IMR-90 (cell line): ENCODE measurements around the gene CUEDC2. TPM values are rescaled to one million over a fixed set of nuclear protein-coding genes. Genes with fewer than 3 reads are reported as not detected.
A peak's percentile ranks its signal among the peaks of the same experiment; 100 is the strongest.

Source experiments
- ATAC-seq: fragments of 200-7000 bp; cut with Tn5 transposase; 2 replicates; pipeline ENCODE4 v1.9.1; 2020; ENCODE audit warnings: low read depth, mild to moderate bottlenecking, moderate library complexity
- BruUV-seq: library from RNA; stranded (reverse); fragments of 400-500 nt; replicated peaks from 2 replicates; lab custom pipeline; 2021; lab: Mats Ljungman, UMichigan
- CTCF ChIA-PET: fragments of 300-600 bp; formaldehyde crosslinking; extraction: SDS; loops from one replicate; lab custom pipeline; 2021; ENCODE audit warnings: antibody characterized with exemption; lab: Yijun Ruan, JAX
- POLR2A ChIA-PET: fragments of 300-600 bp; sonication (Branson Sonifier 250); formaldehyde crosslinking; loops from one replicate; lab custom pipeline; 2022; ENCODE audit warnings: antibody characterized with exemption; ENCODE audit not compliant: unreplicated experiment; lab: Charles Lee
- DNase-seq: peaks from one replicate; pipeline ENCODE4 v3.0.0; 2013
- H2AFZ ChIP-seq: replicated peaks from 2 replicates; pipeline ENCODE3; 2013; ENCODE audit warnings: low read length, mild to moderate bottlenecking; ENCODE audit not compliant: poor library complexity
- H2AK5ac ChIP-seq: 2 replicates; pipeline ENCODE4 v1.6.1; 2013; ENCODE audit warnings: low read depth, low read length, inconsistent platforms
- H2AK9ac ChIP-seq: replicated peaks from 2 replicates; pipeline ENCODE3; 2013; ENCODE audit warnings: mild to moderate bottlenecking, low read depth, low read length, moderate library complexity; ENCODE audit not compliant: poor library complexity
- H2BK120ac ChIP-seq: 2 replicates; pipeline ENCODE4 v1.6.1; 2013; ENCODE audit warnings: low read depth, low read length, inconsistent platforms
- H2BK15ac ChIP-seq: 3 replicates; pipeline ENCODE4 v1.6.1; 2013; ENCODE audit warnings: low read depth, low read length, inconsistent platforms
- H2BK20ac ChIP-seq: 2 replicates; pipeline ENCODE4 v1.6.1; 2013; ENCODE audit warnings: low read depth, mild to moderate bottlenecking, inconsistent platforms, low read length, moderate library complexity
- H2BK5ac ChIP-seq: 2 replicates; pipeline ENCODE4 v1.6.1; 2013; ENCODE audit warnings: mild to moderate bottlenecking, low read depth, low read length, inconsistent platforms; ENCODE audit not compliant: poor library complexity, severe bottlenecking
- H3K14ac ChIP-seq: replicated peaks from 2 replicates; pipeline ENCODE4 v1.6.1; 2013; ENCODE audit warnings: low read depth, low read length, inconsistent platforms
- H3K18ac ChIP-seq: 2 replicates; pipeline ENCODE4 v1.6.1; 2013; ENCODE audit warnings: low read depth, low read length, control low read depth
- H3K23ac ChIP-seq: 2 replicates; pipeline ENCODE4 v1.6.1; 2013; ENCODE audit warnings: low read depth, low read length, inconsistent platforms
- H3K27ac ChIP-seq: 2 replicates; pipeline ENCODE4 v1.5.1; 2013; ENCODE audit warnings: mild to moderate bottlenecking, control low read depth, low read length; ENCODE audit not compliant: insufficient read depth
- H3K27me3 ChIP-seq: 2 replicates; pipeline ENCODE4 v1.6.1; 2013; ENCODE audit warnings: low read length; ENCODE audit not compliant: control insufficient read depth, insufficient read depth
- H3K36me3 ChIP-seq: 2 replicates; pipeline ENCODE4 v1.6.1; 2013; ENCODE audit warnings: low read length, mixed read lengths; ENCODE audit not compliant: control insufficient read depth, insufficient read depth
- H3K4ac ChIP-seq: 2 replicates; pipeline ENCODE4 v1.6.1; 2013; ENCODE audit warnings: low read depth, low read length, inconsistent platforms
- H3K4me1 ChIP-seq: 2 replicates; pipeline ENCODE4 v1.6.1; 2013; ENCODE audit warnings: low read length, mixed read lengths; ENCODE audit not compliant: control insufficient read depth, insufficient read depth
- H3K4me2 ChIP-seq: 2 replicates; pipeline ENCODE4 v1.6.1; 2013; ENCODE audit warnings: low read depth, mild to moderate bottlenecking, control low read depth, low read length, moderate library complexity
- H3K4me3 ChIP-seq: 2 replicates; pipeline ENCODE4 v1.5.1; 2013; ENCODE audit warnings: low read depth, mild to moderate bottlenecking, control low read depth, low read length, moderate library complexity; ENCODE audit not compliant: insufficient read depth
- H3K56ac ChIP-seq: 2 replicates; pipeline ENCODE4 v1.6.1; 2013; ENCODE audit warnings: low read length, inconsistent platforms; ENCODE audit not compliant: insufficient read depth; ENCODE audit errors: extremely low read depth
- H3K79me1 ChIP-seq, 2 experiments: 2 replicates each; pipeline ENCODE4 v1.6.1; 2013; ENCODE audit warnings: low read length in 2 of 2, inconsistent platforms in 1 of 2, low read depth in 1 of 2
- H3K9ac ChIP-seq: 2 replicates; pipeline ENCODE4 v1.6.1; 2013; ENCODE audit warnings: low read depth, low read length, control low read depth
- H3K9me1 ChIP-seq: 2 replicates; pipeline ENCODE4 v1.6.1; 2013; ENCODE audit warnings: low read length, inconsistent platforms; ENCODE audit not compliant: insufficient read depth
- H3K9me3 ChIP-seq: 2 replicates; pipeline ENCODE4 v1.6.1; 2013; ENCODE audit warnings: low read length; ENCODE audit not compliant: control insufficient read depth, insufficient read depth
- H4K20me1 ChIP-seq: 2 replicates; pipeline ENCODE4 v1.6.1; 2013; ENCODE audit warnings: low read length, inconsistent platforms; ENCODE audit not compliant: insufficient read depth
- H4K5ac ChIP-seq: 2 replicates; pipeline ENCODE4 v1.6.1; 2013; ENCODE audit warnings: mild to moderate bottlenecking, low read depth, low read length, control low read depth
- H4K8ac ChIP-seq, 2 experiments: 2 replicates each; pipeline ENCODE4 v1.6.1; 2013; ENCODE audit warnings: low read depth in 2 of 2, low read length in 2 of 2, control low read depth in 1 of 2, inconsistent platforms in 1 of 2
- H4K91ac ChIP-seq: 2 replicates; pipeline ENCODE4 v1.6.1; 2013; ENCODE audit warnings: low read depth, low read length, inconsistent platforms; ENCODE audit not compliant: insufficient read depth
- CEBPB ChIP-seq: IDR thresholded peaks from 2 replicates; pipeline ENCODE4 v1.6.1; 2012; ENCODE audit warnings: low read depth, low read length, improper control_type of control experiment
- MAFK ChIP-seq: IDR thresholded peaks from 2 replicates; pipeline ENCODE4 v1.6.1; 2012; ENCODE audit warnings: low read depth, low read length, improper control_type of control experiment
- WGBS, 2 experiments: methylation state at CpG; one replicate each; pipeline versions ENCODE4 v1.1.5 to v1.1.7; 2013; ENCODE audit warnings: missing lambda C conversion rate in 2 of 2; ENCODE audit not compliant: insufficient read length in 1 of 2; ENCODE audit errors: extremely low coverage in 2 of 2; 5-methylcytosine and 5-hydroxymethylcytosine counted together
- dilution Hi-C: fragments of 300-500 bp; cut with HindIII; formaldehyde crosslinking; loops from one replicate; pipeline ENCODE4 v1.14.3; 2018; ENCODE audit warnings: low sequenced_read_pairs; ENCODE audit not compliant: unreplicated experiment
- in situ Hi-C: fragments of 300-500 bp; cut with MboI; formaldehyde crosslinking; loops from 3 replicates; pipeline ENCODE4 v1.14.3; 2019; ENCODE audit warnings: low sequenced_read_pairs, inconsistent platforms, mixed read lengths
- intact Hi-C: fragments of 100-400 bp; cut with micrococcal nuclease; formaldehyde crosslinking; loops from 2 replicates; pipeline ENCODE4 v1.10.0; 2022
- polyA plus RNA-seq, 3 experiments: library from polyadenylated mRNA; depleted of rRNA; stranded (reverse); fragments of >200 nt; gene quantifications; 2 replicates each; pipeline ENCODE4 v1.2.3, GENCODE V29; 2012; ENCODE audit warnings: low replicate concordance in 1 of 3
- total RNA-seq: library from RNA; depleted of rRNA; stranded (reverse); fragments of >200 nt; gene quantifications from 2 replicates; pipeline ENCODE4 v1.2.3, GENCODE V29; 2012

CUEDC2 gene
- total and polyA plus RNA-seq, 2 of the 4 experiments (the other 2 are of a cell fraction): 55.7 to 84.9 TPM

- peak overlapping the region; percentile 53 for H2AFZ ChIP-seq
- no peak overlapping the region for H4K8ac ChIP-seq
- H2BK120ac ChIP-seq: no peak overlapping the region
- H3K27me3 ChIP-seq: peaks cover 16% of the 10 kb centered on the region
- no peak overlapping the region for H3K14ac ChIP-seq
- no peak overlapping the region for H4K91ac ChIP-seq
- ChIA-PET POLR2A (no interaction called here), CTCF (no interaction called here)
- no peak overlapping the region for H4K5ac ChIP-seq
- no peak overlapping the region for H3K18ac ChIP-seq
- no peak overlapping the region for H3K4me3 ChIP-seq
- H3K9me3 ChIP-seq: no peaks in the 10 kb centered on the region
- intact Hi-C loops (no loop called here), dilution Hi-C loops (no loop called here), in situ Hi-C loops (no loop called here)
- H3K36me3 ChIP-seq: no peaks in the 10 kb centered on the region
- H4K20me1 ChIP-seq: no peaks in the 10 kb centered on the region
- H3K9ac ChIP-seq: no peak overlapping the region
- no peak overlapping the region for H3K27ac ChIP-seq
- H2BK5ac ChIP-seq: no peak overlapping the region
- WGBS, 2 experiments: 17% methylated on average over 1 of the region's 6 CpGs; no CpG with 5 or more reads in 1 of the 2 experiments
- DNase-seq: no peak
- no peak for ATAC-seq
- BruUV-seq: no TSS peak
- no peak overlapping the region for H3K4me2 ChIP-seq
- no peak overlapping the region for H3K4ac ChIP-seq
- TF ChIP-seq CEBPB (no peak), MAFK (no peak)
- no peak overlapping the region for H3K56ac ChIP-seq
- peaks cover 8% of the 10 kb centered on the region for H3K4me1 ChIP-seq
- no peaks in the 10 kb centered on the region for H3K79me1 ChIP-seq
- H2BK20ac ChIP-seq: no peak overlapping the region
- H3K23ac ChIP-seq: no peak overlapping the region
- H2AK5ac ChIP-seq: no peak overlapping the region
- H2BK15ac ChIP-seq: no peak overlapping the region
- H3K9me1 ChIP-seq: peaks cover 3% of the 10 kb centered on the region
- H2AK9ac ChIP-seq: no peak overlapping the region
Measured at GRCh38 chr10:102462512-102463054, 30.2 kb upstream of the CUEDC2 start.
